HEK293 (cell line): ENCODE data around the gene DNASE1L3.

Experiments
- CTCF ChIA-PET: fragments of 350-600 bp; formaldehyde crosslinking; extraction: SDS; loops from one replicate; lab custom pipeline; 2021; ENCODE audit warnings: antibody characterized with exemption; lab: Yijun Ruan, JAX
- POLR2A ChIA-PET: fragments of 300-600 bp; formaldehyde crosslinking; extraction: SDS; loops from one replicate; lab custom pipeline; 2020; ENCODE audit warnings: antibody characterized with exemption, inconsistent platforms; lab: Yijun Ruan, JAX
- H3K27ac ChIP-seq: fragments of 200-500 bp; sonication (Bioruptor generic); 2 replicates; pipeline ENCODE4 v1.5.1; 2014; ENCODE audit warnings: low read depth, low read length, control low read depth, inconsistent platforms; ENCODE audit errors: extremely low read depth
- H3K36me3 ChIP-seq, 2 experiments: fragments of 200-500 bp in 1 of 2; sonication (Bioruptor generic) in 1 of 2; 1 replicate in 1 of 2; 2 replicates in 1 of 2; pipeline ENCODE4 v1.5.1; 2014 to 2017; ENCODE audit warnings: inconsistent platforms in 2 of 2, low read length in 2 of 2; ENCODE audit not compliant: control insufficient read depth in 2 of 2, insufficient read depth in 1 of 2
- H3K4me1 ChIP-seq: fragments of 200-500 bp; sonication (Bioruptor generic); 2 replicates; pipeline ENCODE4 v1.5.1; 2014; ENCODE audit warnings: mild to moderate bottlenecking, low read length, inconsistent platforms; ENCODE audit not compliant: control insufficient read depth, insufficient read depth
- H3K4me3 ChIP-seq: 2 replicates; pipeline ENCODE4 v1.5.1; 2011; ENCODE audit warnings: low read depth, mild to moderate bottlenecking, control low read depth, low read length, moderate library complexity
- H3K9me3 ChIP-seq: fragments of 200-500 bp; sonication (Bioruptor generic); 2 replicates; pipeline ENCODE4 v1.5.1; 2014; ENCODE audit warnings: low read depth, low read length, inconsistent platforms; ENCODE audit not compliant: control insufficient read depth, insufficient read depth
- ATF2 ChIP-seq: fragments of 450-650 bp; formaldehyde crosslinking; IDR thresholded peaks from 2 replicates; pipeline ENCODE4 v1.5.1; 2016; ENCODE audit warnings: missing biosample characterization, missing genetic modification characterization, low read depth
- GLIS2 ChIP-seq: fragments of 450-650 bp; formaldehyde crosslinking; IDR thresholded peaks from 2 replicates; pipeline ENCODE4 v1.5.1; 2016; ENCODE audit warnings: missing biosample characterization, missing genetic modification characterization
- KLF7 ChIP-seq: fragments of 450-650 bp; formaldehyde crosslinking; IDR thresholded peaks from 2 replicates; pipeline ENCODE4 v1.5.1; 2016; ENCODE audit warnings: missing biosample characterization, missing genetic modification characterization, borderline replicate concordance
- PRDM6 ChIP-seq: fragments of 450-650 bp; formaldehyde crosslinking; IDR thresholded peaks from 2 replicates; pipeline ENCODE4 v1.5.1; 2017; ENCODE audit warnings: missing biosample characterization, missing genetic modification characterization
- REPIN1 ChIP-seq: fragments of 450-650 bp; formaldehyde crosslinking; IDR thresholded peaks from 2 replicates; pipeline ENCODE4 v1.5.1; 2017; ENCODE audit warnings: missing biosample characterization, missing genetic modification characterization, low read depth
- SP2 ChIP-seq: fragments of 450-650 bp; formaldehyde crosslinking; IDR thresholded peaks from 2 replicates; pipeline ENCODE4 v1.5.1; 2016; ENCODE audit warnings: missing biosample characterization, missing genetic modification characterization
- TCF7L2 ChIP-seq: IDR thresholded peaks from 2 replicates; pipeline ENCODE4 v1.6.1; 2011; ENCODE audit warnings: low read depth, mild to moderate bottlenecking, inconsistent platforms, low read length, moderate library complexity, borderline replicate concordance
- ZBTB7A ChIP-seq: fragments of 450-650 bp; formaldehyde crosslinking; IDR thresholded peaks from 2 replicates; pipeline ENCODE4 v1.5.1; 2016; ENCODE audit warnings: low read depth, missing biosample characterization, missing genetic modification characterization
- ZFHX2 ChIP-seq: fragments of 450-650 bp; formaldehyde crosslinking; conservative IDR thresholded peaks from 2 replicates; pipeline ENCODE4 v1.5.1; 2016; ENCODE audit warnings: missing biosample characterization, missing genetic modification characterization
- ZFP37 ChIP-seq: fragments of 450-650 bp; formaldehyde crosslinking; IDR thresholded peaks from 2 replicates; pipeline ENCODE4 v1.5.1; 2016; ENCODE audit warnings: missing biosample characterization, missing genetic modification characterization
- ZNF138 ChIP-seq: fragments of 450-650 bp; formaldehyde crosslinking; IDR thresholded peaks from 2 replicates; pipeline ENCODE4 v1.5.1; 2016; ENCODE audit warnings: missing biosample characterization, missing genetic modification characterization, borderline replicate concordance
- ZNF146 ChIP-seq: fragments of 450-650 bp; formaldehyde crosslinking; IDR thresholded peaks from 2 replicates; pipeline ENCODE4 v1.5.1; 2016; ENCODE audit warnings: missing biosample characterization, missing genetic modification characterization
- ZNF155 ChIP-seq: fragments of 450-650 bp; formaldehyde crosslinking; IDR thresholded peaks from 2 replicates; pipeline ENCODE4 v1.5.1; 2016; ENCODE audit warnings: missing biosample characterization, missing genetic modification characterization
- ZNF157 ChIP-seq: fragments of 450-650 bp; formaldehyde crosslinking; IDR thresholded peaks from 2 replicates; pipeline ENCODE4 v1.5.1; 2016; ENCODE audit warnings: missing biosample characterization, missing genetic modification characterization
- ZNF23 ChIP-seq: fragments of 450-650 bp; formaldehyde crosslinking; IDR thresholded peaks from 2 replicates; pipeline ENCODE4 v1.5.1; 2016; ENCODE audit warnings: missing biosample characterization, missing genetic modification characterization, borderline replicate concordance
- ZNF423 ChIP-seq: fragments of 450-650 bp; formaldehyde crosslinking; IDR thresholded peaks from 2 replicates; pipeline ENCODE4 v1.5.1; 2016; ENCODE audit warnings: missing biosample characterization, missing genetic modification characterization
- ZNF530 ChIP-seq: fragments of 450-650 bp; formaldehyde crosslinking; IDR thresholded peaks from 2 replicates; pipeline ENCODE4 v1.5.1; 2016; ENCODE audit warnings: low read depth, missing biosample characterization, missing genetic modification characterization
- ZNF580 ChIP-seq: fragments of 450-650 bp; formaldehyde crosslinking; IDR thresholded peaks from 2 replicates; pipeline ENCODE4 v1.5.1; 2016; ENCODE audit warnings: missing biosample characterization, missing genetic modification characterization
- ZNF776 ChIP-seq: fragments of 450-650 bp; formaldehyde crosslinking; IDR thresholded peaks from 2 replicates; pipeline ENCODE4 v1.5.0; 2017; ENCODE audit warnings: missing biosample characterization, missing genetic modification characterization, borderline replicate concordance
- TF ChIP-seq, protein P1 (sequence below): fragments of 450-650 bp; formaldehyde crosslinking; IDR thresholded peaks from 2 replicates; pipeline ENCODE4 v1.5.1; 2016; ENCODE audit warnings: missing biosample characterization, missing genetic modification characterization
- TF ChIP-seq, protein P2 (sequence below): fragments of 450-650 bp; formaldehyde crosslinking; IDR thresholded peaks from 2 replicates; pipeline ENCODE4 v1.5.1; 2016; ENCODE audit warnings: missing biosample characterization, missing genetic modification characterization, borderline replicate concordance
- TF ChIP-seq, protein P3 (sequence below): fragments of 450-650 bp; formaldehyde crosslinking; IDR thresholded peaks from 2 replicates; pipeline ENCODE4 v1.5.1; 2016; ENCODE audit warnings: missing biosample characterization, missing genetic modification characterization

Gene DNASE1L3

GRCh38 chr3:58176827-58177489 is 33.8 kb downstream of the DNASE1L3 start (continued):
- TF ChIP-seq ZNF580: no peak
- TF ChIP-seq ZFHX2 (tag by site-specific recombination): peak; percentile 71
- TF ChIP-seq ZBTB7A (tag by site-specific recombination): no peak

- POLR2A ChIA-PET: no interaction called here
- no peaks in the 10 kb centered on the region for H3K9me3 ChIP-seq
- CTCF ChIA-PET: interaction anchor here (1.9 to 4.8 kb wide), 2 partner anchors 10 to 130 kb away, joined by 7 to 34 read pairs; partner anchors contain the start of genes HTD2 and RPP14
- TF ChIP-seq PRDM6 (no peak), ZNF157 (tag by site-specific recombination) (no peak), ZNF138 (tag by site-specific recombination) (no peak), ZNF23 (tag by site-specific recombination) (no peak), ZNF155 (no peak), ZFP37 (no peak), ATF2 (no peak)
- TF ChIP-seq, protein P1, sequence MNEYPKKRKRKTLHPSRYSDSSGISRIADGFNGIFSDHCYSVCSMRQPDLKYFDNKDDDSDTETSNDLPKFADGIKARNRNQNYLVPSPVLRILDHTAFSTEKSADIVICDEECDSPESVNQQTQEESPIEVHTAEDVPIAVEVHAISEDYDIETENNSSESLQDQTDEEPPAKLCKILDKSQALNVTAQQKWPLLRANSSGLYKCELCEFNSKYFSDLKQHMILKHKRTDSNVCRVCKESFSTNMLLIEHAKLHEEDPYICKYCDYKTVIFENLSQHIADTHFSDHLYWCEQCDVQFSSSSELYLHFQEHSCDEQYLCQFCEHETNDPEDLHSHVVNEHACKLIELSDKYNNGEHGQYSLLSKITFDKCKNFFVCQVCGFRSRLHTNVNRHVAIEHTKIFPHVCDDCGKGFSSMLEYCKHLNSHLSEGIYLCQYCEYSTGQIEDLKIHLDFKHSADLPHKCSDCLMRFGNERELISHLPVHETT (tag by site-specific recombination): no peak
- H3K27ac ChIP-seq: no peak overlapping the region
- H3K36me3 ChIP-seq: peaks cover 0 to 8% of the 10 kb centered on the region in 2 experiments; a peak in 1 of 3 replicates
- H3K4me3 ChIP-seq: no peak overlapping the region
- H3K4me1 ChIP-seq: no peaks in the 10 kb centered on the region
Measured at GRCh38 chr3:58176185-58176530, 34.6 kb downstream of the DNASE1L3 start.

GRCh38 chr3:58175437-58176184 is 35.2 kb downstream of the DNASE1L3 start:
- TF ChIP-seq GLIS2 (no peak), ZNF776 (tag by site-specific recombination) (no peak), ZNF530 (no peak), REPIN1 (tag by site-specific recombination) (no peak), ZNF423 (tag by site-specific recombination) (no peak), ZNF146 (no peak), KLF7 (tag by site-specific recombination) (no peak), SP2 (tag by site-specific recombination) (no peak), TCF7L2 (no peak)
- TF ChIP-seq, protein P2, sequence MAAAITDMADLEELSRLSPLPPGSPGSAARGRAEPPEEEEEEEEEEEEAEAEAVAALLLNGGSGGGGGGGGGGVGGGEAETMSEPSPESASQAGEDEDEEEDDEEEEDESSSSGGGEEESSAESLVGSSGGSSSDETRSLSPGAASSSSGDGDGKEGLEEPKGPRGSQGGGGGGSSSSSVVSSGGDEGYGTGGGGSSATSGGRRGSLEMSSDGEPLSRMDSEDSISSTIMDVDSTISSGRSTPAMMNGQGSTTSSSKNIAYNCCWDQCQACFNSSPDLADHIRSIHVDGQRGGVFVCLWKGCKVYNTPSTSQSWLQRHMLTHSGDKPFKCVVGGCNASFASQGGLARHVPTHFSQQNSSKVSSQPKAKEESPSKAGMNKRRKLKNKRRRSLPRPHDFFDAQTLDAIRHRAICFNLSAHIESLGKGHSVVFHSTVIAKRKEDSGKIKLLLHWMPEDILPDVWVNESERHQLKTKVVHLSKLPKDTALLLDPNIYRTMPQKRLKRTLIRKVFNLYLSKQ (tag by site-specific recombination): no peak
- TF ChIP-seq, protein P3, sequence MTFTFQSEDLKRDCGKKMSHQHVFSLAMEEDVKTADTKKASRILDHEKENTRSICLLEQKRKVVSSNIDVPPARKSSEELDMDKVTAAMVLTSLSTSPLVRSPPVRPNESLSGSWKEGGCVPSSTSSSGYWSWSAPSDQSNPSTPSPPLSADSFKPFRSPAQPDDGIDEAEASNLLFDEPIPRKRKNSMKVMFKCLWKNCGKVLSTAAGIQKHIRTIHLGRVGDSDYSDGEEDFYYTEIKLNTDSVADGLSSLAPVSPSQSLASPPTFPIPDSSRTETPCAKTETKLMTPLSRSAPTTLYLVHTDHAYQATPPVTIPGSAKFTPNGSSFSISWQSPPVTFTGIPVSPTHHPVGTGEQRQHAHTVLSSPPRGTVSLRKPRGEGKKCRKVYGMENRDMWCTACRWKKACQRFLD (tag by site-specific recombination): no peak
- no peak overlapping the region for H3K4me3 ChIP-seq
- POLR2A ChIA-PET: no interaction called here
- H3K4me1 ChIP-seq: no peaks in the 10 kb centered on the region
- CTCF ChIA-PET: interaction anchor here (4.8 kb wide), 1 partner anchor 9 kb away, joined by 34 read pairs; no protein-coding TSS in a partner anchor
- H3K9me3 ChIP-seq: no peaks in the 10 kb centered on the region
- peaks cover 0 to 13% of the 10 kb centered on the region in 2 experiments; a peak in 1 of 3 replicates for H3K36me3 ChIP-seq
- no peak overlapping the region for H3K27ac ChIP-seq
